Measurements from ENCODE around the gene COCH.
"Not testable (repeated sequence)": the region's sequence is repeated elsewhere in the genome, so short reads cannot be mapped to it uniquely, and the experiment has no call there.

Gene COCH

GRCh38 chr14:30933937-30934336, 59.6 kb downstream of the COCH start:
- not testable (repeated sequence) for DNase-seq

GRCh38 chr14:30935445-30935844, 61.1 kb downstream of the COCH start:
- DNase-seq = no peak

GRCh38 chr14:30938617-30939016, 64.3 kb downstream of the COCH start:
- DNase-seq = no peak
